SK-N-SH (cell line): ENCODE measurements around the gene METTL1. TPM values are rescaled to one million over a fixed set of nuclear protein-coding genes. Genes with fewer than 3 reads are reported as not detected.

ENCODE experiments used
- CTCF ChIA-PET: fragments of 300-600, 350-600 bp; formaldehyde crosslinking; extraction: SDS; loops from one replicate; lab custom pipeline; 2021; lab: Yijun Ruan, JAX
- POLR2A ChIA-PET: fragments of 350-600 bp; sonication (Branson Sonifier 250); formaldehyde crosslinking; extraction: SDS; loops from one replicate; lab custom pipeline; 2020; ENCODE audit warnings: antibody characterized with exemption, inconsistent platforms; lab: Yijun Ruan, JAX
- DNase-seq: peaks from one replicate; pipeline ENCODE4 v3.0.0; 2012
- H2AFZ ChIP-seq: fragments of 200-600 bp; sonication (generic); 2 replicates; pipeline ENCODE4 v1.8.1; 2016; ENCODE audit warnings: antibody characterized with exemption, mild to moderate bottlenecking, low read depth
- H3F3A ChIP-seq: fragments of 200-600 bp; sonication (generic); replicated peaks from 2 replicates; pipeline ENCODE3; 2016; ENCODE audit warnings: antibody characterized with exemption, mild to moderate bottlenecking; ENCODE audit not compliant: insufficient read depth
- H3K27ac ChIP-seq, 2 experiments: fragments of 200-500 bp in 1 of 2; fragments of 200-600 bp in 1 of 2; sonication (Bioruptor generic) in 1 of 2; sonication (generic), shearing (Covaris generic) in 1 of 2; 2 replicates each; pipeline versions ENCODE4 v1.5.1 to v1.6.1; 2014 to 2016; ENCODE audit warnings: low read depth in 2 of 2, inconsistent platforms in 1 of 2, low read length in 1 of 2, mild to moderate bottlenecking in 1 of 2, mixed read lengths in 1 of 2
- H3K27me3 ChIP-seq: fragments of 200-600 bp; sonication (generic), shearing (Covaris generic); 2 replicates; pipeline ENCODE4 v1.6.1; 2016; ENCODE audit warnings: mixed run types; ENCODE audit not compliant: insufficient read depth
- H3K36me3 ChIP-seq, 2 experiments: fragments of 200-500 bp in 1 of 2; fragments of 200-600 bp in 1 of 2; sonication (Bioruptor generic) in 1 of 2; sonication (generic) in 1 of 2; replicated peaks in 1 of 2; 2 replicates each; pipeline versions ENCODE3 to v1.5.1; 2014 to 2016; ENCODE audit warnings: low read length in 1 of 2, mild to moderate bottlenecking in 1 of 2; ENCODE audit not compliant: insufficient read depth in 2 of 2, control insufficient read depth in 1 of 2
- H3K4me1 ChIP-seq, 2 experiments: fragments of 200-500 bp in 1 of 2; fragments of 200-600 bp in 1 of 2; sonication (Bioruptor generic) in 1 of 2; sonication (generic), shearing (Covaris generic) in 1 of 2; 2 replicates each; pipeline versions ENCODE4 v1.5.1 to v1.6.1; 2014 to 2016; ENCODE audit warnings: low read depth in 1 of 2, low read length in 1 of 2, mixed run types in 1 of 2; ENCODE audit not compliant: insufficient read depth in 2 of 2, control insufficient read depth in 1 of 2
- H3K4me2 ChIP-seq: fragments of 200-600 bp; sonication (generic), shearing (Covaris generic); 2 replicates; pipeline ENCODE4 v1.6.1; 2017; ENCODE audit warnings: mixed run types
- H3K4me3 ChIP-seq, 2 experiments: fragments of 200-500 bp in 1 of 2; fragments of 200-600 bp in 1 of 2; sonication (Bioruptor generic) in 1 of 2; sonication (generic), shearing (Covaris generic) in 1 of 2; 2 replicates each; pipeline versions ENCODE4 v1.5.1 to v1.8.1; 2014 to 2016; ENCODE audit warnings: low read depth in 2 of 2, inconsistent platforms in 1 of 2, low read length in 1 of 2, mild to moderate bottlenecking in 1 of 2, mixed read lengths in 1 of 2, moderate library complexity in 1 of 2
- H3K79me2 ChIP-seq: fragments of 200-600 bp; sonication (generic); 2 replicates; pipeline ENCODE4 v1.8.1; 2017; ENCODE audit warnings: mild to moderate bottlenecking; ENCODE audit not compliant: insufficient read depth
- H3K9ac ChIP-seq: fragments of 200-600 bp; sonication (generic); 2 replicates; pipeline ENCODE4 v1.6.1; 2017; ENCODE audit warnings: mixed run types
- H3K9me2 ChIP-seq: fragments of 200-600 bp; sonication (generic); 2 replicates; pipeline ENCODE4 v1.6.1; 2017; ENCODE audit warnings: mixed run types
- H3K9me3 ChIP-seq: fragments of 200-600 bp; sonication (generic); 2 replicates; pipeline ENCODE4 v1.6.1; 2017; ENCODE audit warnings: mixed run types, mild to moderate bottlenecking, moderate library complexity
- H4K20me1 ChIP-seq: fragments of 200-600 bp; sonication (generic); 2 replicates; pipeline ENCODE4 v1.6.1; 2017; ENCODE audit warnings: mild to moderate bottlenecking, mixed run types; ENCODE audit not compliant: insufficient read depth
- CHD2 ChIP-seq: fragments of 150-350 bp; IDR thresholded peaks from 2 replicates; pipeline ENCODE4 v1.6.1; 2018; ENCODE audit warnings: low read length; ENCODE audit not compliant: partially characterized antibody
- CTCF ChIP-seq: fragments of 200-600 bp; sonication (generic); IDR thresholded peaks from 2 replicates; pipeline ENCODE4 v1.6.1; 2017; ENCODE audit warnings: antibody characterized with exemption, mild to moderate bottlenecking, moderate library complexity
- ELF1 ChIP-seq: IDR thresholded peaks from 2 replicates; pipeline ENCODE4 v1.4.0; 2012
- EP300 ChIP-seq, 2 experiments: IDR thresholded peaks; 2 replicates each; pipeline versions ENCODE4 v1.4.0 to v1.6.1; 2012; ENCODE audit warnings: borderline replicate concordance in 1 of 2, low read depth in 1 of 2, low read length in 1 of 2
- EZH2phosphoT487 ChIP-seq: fragments of 200-600 bp; sonication (generic); IDR thresholded peaks from 2 replicates; pipeline ENCODE4 v1.6.1; 2017; ENCODE audit warnings: low read depth, mixed run types, mild to moderate bottlenecking, antibody characterized with exemption, moderate library complexity, borderline replicate concordance
- FOSL2 ChIP-seq: IDR thresholded peaks from 2 replicates; pipeline ENCODE4 v1.4.0; 2012; ENCODE audit warnings: low read depth, mild to moderate bottlenecking, moderate library complexity, borderline replicate concordance
- FOXM1 ChIP-seq: IDR thresholded peaks from 2 replicates; pipeline ENCODE4 v1.4.0; 2012; ENCODE audit warnings: low read depth, mild to moderate bottlenecking
- GABPA ChIP-seq: IDR thresholded peaks from 2 replicates; pipeline ENCODE4 v1.4.0; 2012; ENCODE audit warnings: low read depth, mild to moderate bottlenecking
- IRF3 ChIP-seq: fragments of 150-350 bp; IDR thresholded peaks from 2 replicates; pipeline ENCODE4 v1.6.1; 2016; ENCODE audit warnings: mild to moderate bottlenecking, low read depth, low read length
- JUND ChIP-seq: IDR thresholded peaks from 2 replicates; pipeline ENCODE4 v1.4.0; 2012
- MXI1 ChIP-seq: IDR thresholded peaks from 2 replicates; pipeline ENCODE4 v1.6.1; 2012; ENCODE audit warnings: mild to moderate bottlenecking, low read depth, low read length, improper control_type of control experiment
- NFIC ChIP-seq: IDR thresholded peaks from 2 replicates; pipeline ENCODE4 v1.4.0; 2012; ENCODE audit warnings: borderline replicate concordance
- RAD21 ChIP-seq: IDR thresholded peaks from 2 replicates; pipeline ENCODE4 v1.6.1; 2012; ENCODE audit warnings: mild to moderate bottlenecking, low read length
- RCOR1 ChIP-seq: fragments of 150-350 bp; IDR thresholded peaks from 2 replicates; pipeline ENCODE4 v1.6.1; 2017; ENCODE audit warnings: antibody characterized with exemption, low read length
- SIN3A ChIP-seq: IDR thresholded peaks from 2 replicates; pipeline ENCODE4 v1.6.1; 2012; ENCODE audit warnings: low read depth, mild to moderate bottlenecking, low read length, moderate library complexity, borderline replicate concordance
- TCF12 ChIP-seq: IDR thresholded peaks from 2 replicates; pipeline ENCODE4 v1.4.0; 2012
- TEAD4 ChIP-seq: IDR thresholded peaks from 2 replicates; pipeline ENCODE4 v1.4.0; 2012; ENCODE audit warnings: mild to moderate bottlenecking, borderline replicate concordance; ENCODE audit not compliant: insufficient read depth
- YY1 ChIP-seq: IDR thresholded peaks from 2 replicates; pipeline ENCODE4 v1.4.0; 2012; ENCODE audit warnings: low read depth, mild to moderate bottlenecking
- WGBS: methylation state at CpG from one replicate; pipeline ENCODE4 v1.1.6; 2017; ENCODE audit warnings: low lambda C conversion rate; 5-methylcytosine and 5-hydroxymethylcytosine counted together
- polyA plus RNA-seq, 3 experiments: library from polyadenylated mRNA; depleted of rRNA; stranded (reverse); fragments of >200 nt; gene quantifications; 2 replicates each; pipeline ENCODE4 v1.2.3, GENCODE V29; 2012
- TF ChIP-seq, protein P1 (sequence below): IDR thresholded peaks from 2 replicates; pipeline ENCODE4 v1.4.0; 2012; ENCODE audit warnings: low read depth, borderline replicate concordance
- TF ChIP-seq, protein P2 (sequence below): IDR thresholded peaks from 2 replicates; pipeline ENCODE4 v1.6.1; 2012; ENCODE audit warnings: mild to moderate bottlenecking, low read depth, low read length, moderate library complexity
- TF ChIP-seq, protein P3 (sequence below): IDR thresholded peaks from 2 replicates; pipeline ENCODE4; 2012
- TF ChIP-seq, protein P4 (sequence below): IDR thresholded peaks from 2 replicates; pipeline ENCODE4 v1.4.0; 2012; ENCODE audit warnings: low read depth, borderline replicate concordance

The METTL1 gene
- 28.0 and 33.2 TPM in 2 replicates for polyA plus RNA-seq (2012; rRNA removed)
- polyA plus RNA-seq (2012; cell fraction: cytosol; rRNA removed) = 21.1 and 21.7 TPM in 2 replicates
- 65.6 and 65.7 TPM in 2 replicates for polyA plus RNA-seq (2012; cell fraction: nucleus; rRNA removed)

- Histone ChIP-seq H3K4me3 (peak within 1 kb of the TSS; percentile 60 to 78), H3K4me2 (peak within 1 kb of the TSS; percentile 93), H3K27ac (peak within 1 kb of the TSS; percentile 92 to 93), H3K4me1 (peaks cover 3 to 13% of the 10 kb centered on the region in 2 experiments; a peak in 1 of 4 replicates), H2AFZ (peak within 1 kb of the TSS; percentile 88), H3K36me3 (peaks cover 9 to 21% of the 10 kb centered on the region in 2 experiments), H3K27me3 (no peaks in the 10 kb centered on the region), H3F3A (peaks cover 3% of the 10 kb centered on the region), H3K79me2 (peaks cover 33% of the 10 kb centered on the region), H3K9me2 (no peaks in the 10 kb centered on the region), H3K9me3 (no peaks in the 10 kb centered on the region), H3K9ac (peak within 1 kb of the TSS; percentile 88), H4K20me1 (no peaks in the 10 kb centered on the region)
- CTCF ChIA-PET = interaction anchor here (0.8 to 1.5 kb wide), 4 partner anchors 9 to 46 kb away, joined by 4 to 6 read pairs (median 4); partner anchors contain the start of gene TSFM
- DNase-seq = peak; percentile 94
- POLR2A ChIA-PET = interaction anchor here (0.7 to 1.2 kb wide), 4 partner anchors 8 to 18 kb away, joined by 4 to 5 read pairs (median 4); no protein-coding TSS in a partner anchor
- WGBS = 0% methylated on average over 5 of the region's 28 CpGs
- TF ChIP-seq MXI1 (peak; percentile 100), IRF3 (no peak), EZH2phosphoT487 (no peak), TEAD4 (no peak), TCF12 (no peak), EP300 (IDR thresholded peaks at IDR 0.05; ENCODE audit: borderline replicate concordance in 1 of 2, low read depth in 1 of 2, low read length in 1 of 2) (no peak), CTCF (no peak), YY1 (peak; percentile 92), NFIC (no peak), RCOR1 (no peak), RAD21 (no peak), SIN3A (peak; percentile 99), FOXM1 (no peak), ELF1 (0 out of 2 replicates have a peak, but pooled peaks have one; percentile 11), CHD2 (peak; percentile 76), FOSL2 (no peak), JUND (no peak), GABPA (no peak)
- TF ChIP-seq, protein P1, sequence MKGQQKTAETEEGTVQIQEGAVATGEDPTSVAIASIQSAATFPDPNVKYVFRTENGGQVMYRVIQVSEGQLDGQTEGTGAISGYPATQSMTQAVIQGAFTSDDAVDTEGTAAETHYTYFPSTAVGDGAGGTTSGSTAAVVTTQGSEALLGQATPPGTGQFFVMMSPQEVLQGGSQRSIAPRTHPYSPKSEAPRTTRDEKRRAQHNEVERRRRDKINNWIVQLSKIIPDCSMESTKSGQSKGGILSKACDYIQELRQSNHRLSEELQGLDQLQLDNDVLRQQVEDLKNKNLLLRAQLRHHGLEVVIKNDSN = peak; percentile 68; the same call in 1 of the 2 replicates
- TF ChIP-seq, protein P2, sequence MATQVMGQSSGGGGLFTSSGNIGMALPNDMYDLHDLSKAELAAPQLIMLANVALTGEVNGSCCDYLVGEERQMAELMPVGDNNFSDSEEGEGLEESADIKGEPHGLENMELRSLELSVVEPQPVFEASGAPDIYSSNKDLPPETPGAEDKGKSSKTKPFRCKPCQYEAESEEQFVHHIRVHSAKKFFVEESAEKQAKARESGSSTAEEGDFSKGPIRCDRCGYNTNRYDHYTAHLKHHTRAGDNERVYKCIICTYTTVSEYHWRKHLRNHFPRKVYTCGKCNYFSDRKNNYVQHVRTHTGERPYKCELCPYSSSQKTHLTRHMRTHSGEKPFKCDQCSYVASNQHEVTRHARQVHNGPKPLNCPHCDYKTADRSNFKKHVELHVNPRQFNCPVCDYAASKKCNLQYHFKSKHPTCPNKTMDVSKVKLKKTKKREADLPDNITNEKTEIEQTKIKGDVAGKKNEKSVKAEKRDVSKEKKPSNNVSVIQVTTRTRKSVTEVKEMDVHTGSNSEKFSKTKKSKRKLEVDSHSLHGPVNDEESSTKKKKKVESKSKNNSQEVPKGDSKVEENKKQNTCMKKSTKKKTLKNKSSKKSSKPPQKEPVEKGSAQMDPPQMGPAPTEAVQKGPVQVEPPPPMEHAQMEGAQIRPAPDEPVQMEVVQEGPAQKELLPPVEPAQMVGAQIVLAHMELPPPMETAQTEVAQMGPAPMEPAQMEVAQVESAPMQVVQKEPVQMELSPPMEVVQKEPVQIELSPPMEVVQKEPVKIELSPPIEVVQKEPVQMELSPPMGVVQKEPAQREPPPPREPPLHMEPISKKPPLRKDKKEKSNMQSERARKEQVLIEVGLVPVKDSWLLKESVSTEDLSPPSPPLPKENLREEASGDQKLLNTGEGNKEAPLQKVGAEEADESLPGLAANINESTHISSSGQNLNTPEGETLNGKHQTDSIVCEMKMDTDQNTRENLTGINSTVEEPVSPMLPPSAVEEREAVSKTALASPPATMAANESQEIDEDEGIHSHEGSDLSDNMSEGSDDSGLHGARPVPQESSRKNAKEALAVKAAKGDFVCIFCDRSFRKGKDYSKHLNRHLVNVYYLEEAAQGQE = peak; percentile 61
- TF ChIP-seq, protein P3, sequence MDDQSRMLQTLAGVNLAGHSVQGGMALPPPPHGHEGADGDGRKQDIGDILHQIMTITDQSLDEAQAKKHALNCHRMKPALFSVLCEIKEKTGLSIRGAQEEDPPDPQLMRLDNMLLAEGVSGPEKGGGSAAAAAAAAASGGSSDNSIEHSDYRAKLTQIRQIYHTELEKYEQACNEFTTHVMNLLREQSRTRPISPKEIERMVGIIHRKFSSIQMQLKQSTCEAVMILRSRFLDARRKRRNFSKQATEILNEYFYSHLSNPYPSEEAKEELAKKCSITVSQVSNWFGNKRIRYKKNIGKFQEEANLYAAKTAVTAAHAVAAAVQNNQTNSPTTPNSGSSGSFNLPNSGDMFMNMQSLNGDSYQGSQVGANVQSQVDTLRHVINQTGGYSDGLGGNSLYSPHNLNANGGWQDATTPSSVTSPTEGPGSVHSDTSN = peak; percentile 30
- TF ChIP-seq, protein P4, sequence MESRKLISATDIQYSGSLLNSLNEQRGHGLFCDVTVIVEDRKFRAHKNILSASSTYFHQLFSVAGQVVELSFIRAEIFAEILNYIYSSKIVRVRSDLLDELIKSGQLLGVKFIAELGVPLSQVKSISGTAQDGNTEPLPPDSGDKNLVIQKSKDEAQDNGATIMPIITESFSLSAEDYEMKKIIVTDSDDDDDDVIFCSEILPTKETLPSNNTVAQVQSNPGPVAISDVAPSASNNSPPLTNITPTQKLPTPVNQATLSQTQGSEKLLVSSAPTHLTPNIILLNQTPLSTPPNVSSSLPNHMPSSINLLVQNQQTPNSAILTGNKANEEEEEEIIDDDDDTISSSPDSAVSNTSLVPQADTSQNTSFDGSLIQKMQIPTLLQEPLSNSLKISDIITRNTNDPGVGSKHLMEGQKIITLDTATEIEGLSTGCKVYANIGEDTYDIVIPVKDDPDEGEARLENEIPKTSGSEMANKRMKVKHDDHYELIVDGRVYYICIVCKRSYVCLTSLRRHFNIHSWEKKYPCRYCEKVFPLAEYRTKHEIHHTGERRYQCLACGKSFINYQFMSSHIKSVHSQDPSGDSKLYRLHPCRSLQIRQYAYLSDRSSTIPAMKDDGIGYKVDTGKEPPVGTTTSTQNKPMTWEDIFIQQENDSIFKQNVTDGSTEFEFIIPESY = 0 out of 2 replicates have a peak, but pooled peaks have one; percentile 52
These were observed at the start of gene METTL1 for GRCh38 chr12:57771873-57772428. METTL1 (minus strand) TSS chr12:57772105; CDS start chr12:57772083, 22 bp downstream.
